Stimulated activated CD4-positive, alpha-beta T cell treated with anti-CD3 and anti-CD28 coated beads, Interleukin-2, amount 100 ng/mL, for 24 hours (primary cell): ENCODE results near the gene P4HA2.
"Not testable (repeated sequence)": the region's sequence is repeated elsewhere in the genome, so short reads cannot be mapped to it uniquely, and the experiment has no call there.

Experiments
- DNase-seq, 2 donors: peaks; one replicate each; pipeline ENCODE4 v3.0.0-alpha.2; 2020

P4HA2 gene

DNA sequence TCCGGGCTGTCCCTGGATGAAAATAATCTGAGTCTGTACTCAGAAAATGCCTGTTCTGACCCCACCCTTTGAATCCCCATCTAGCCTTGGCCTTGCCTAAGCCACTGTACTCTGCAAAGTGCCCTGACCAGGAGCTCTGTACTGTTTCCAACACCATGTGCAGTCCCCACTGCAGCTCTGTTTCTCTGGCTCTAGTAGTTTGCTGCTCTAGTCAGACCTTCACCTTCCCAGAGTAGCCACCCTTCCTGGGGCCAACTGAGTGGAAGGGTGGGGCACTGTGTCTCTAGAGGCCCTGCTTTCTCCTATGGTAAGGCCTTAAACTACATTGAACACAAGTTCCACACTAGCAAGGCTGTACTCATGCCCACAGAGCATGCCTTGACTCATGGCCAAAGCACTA is 31.9 kb downstream of the P4HA2 start:
- no peak for DNase-seq

DNA sequence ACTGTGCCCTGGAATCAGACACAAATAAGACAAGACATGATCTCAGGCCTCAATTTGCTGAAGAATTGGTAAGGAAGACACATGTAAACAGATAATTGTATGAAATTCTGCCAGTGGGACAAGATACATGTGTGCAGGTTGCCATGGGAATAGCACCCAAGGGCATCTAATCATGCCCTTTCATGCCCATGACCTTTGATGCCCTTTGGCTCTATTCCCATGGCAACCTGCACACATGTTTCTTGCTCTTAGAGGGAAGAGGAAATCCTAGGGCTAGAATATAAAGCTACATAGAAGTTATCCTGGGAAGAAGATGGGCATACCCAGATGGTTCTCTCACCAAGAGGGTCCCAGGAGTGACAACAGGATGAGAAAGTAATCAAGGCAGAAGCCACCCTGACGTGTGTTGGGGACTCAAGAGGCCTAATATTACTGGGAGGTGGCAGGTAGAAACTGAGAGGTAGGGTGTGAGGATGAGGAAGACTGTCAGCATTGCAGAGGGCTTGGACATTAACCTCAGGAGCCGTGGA is 34.4 kb downstream of the P4HA2 start:
- DNase-seq = no peak

DNA sequence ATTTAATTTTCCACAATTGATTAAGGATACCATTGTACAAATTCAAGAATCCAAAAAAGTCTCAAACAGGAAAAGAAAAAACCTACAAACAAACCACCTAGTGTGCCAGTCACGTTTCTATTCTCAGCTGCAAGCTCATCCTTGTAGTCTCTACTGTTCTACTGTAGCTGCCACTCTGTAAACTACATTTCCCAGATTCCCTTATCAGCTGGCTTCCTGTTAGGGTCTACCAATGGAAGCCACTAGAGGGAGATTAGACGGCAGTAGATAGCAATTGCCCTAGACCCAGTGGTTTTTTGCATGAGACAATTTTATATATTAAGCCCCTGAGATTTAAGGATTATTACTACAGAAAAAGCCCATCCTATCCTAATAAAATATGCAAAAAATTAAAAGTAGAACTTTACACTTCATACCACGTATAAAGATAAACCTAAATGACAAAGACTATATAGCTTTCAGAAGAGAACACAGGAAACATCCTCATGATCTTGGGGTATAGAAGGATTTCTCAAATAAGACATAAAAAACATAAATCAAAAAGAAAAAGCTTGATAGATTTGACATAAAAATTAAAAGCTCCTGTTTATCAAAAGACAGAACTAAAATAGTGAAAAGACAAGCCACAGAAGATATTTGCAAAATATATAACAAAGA is 37.4 kb downstream of the P4HA2 start:
- DNase-seq = no peak

DNA sequence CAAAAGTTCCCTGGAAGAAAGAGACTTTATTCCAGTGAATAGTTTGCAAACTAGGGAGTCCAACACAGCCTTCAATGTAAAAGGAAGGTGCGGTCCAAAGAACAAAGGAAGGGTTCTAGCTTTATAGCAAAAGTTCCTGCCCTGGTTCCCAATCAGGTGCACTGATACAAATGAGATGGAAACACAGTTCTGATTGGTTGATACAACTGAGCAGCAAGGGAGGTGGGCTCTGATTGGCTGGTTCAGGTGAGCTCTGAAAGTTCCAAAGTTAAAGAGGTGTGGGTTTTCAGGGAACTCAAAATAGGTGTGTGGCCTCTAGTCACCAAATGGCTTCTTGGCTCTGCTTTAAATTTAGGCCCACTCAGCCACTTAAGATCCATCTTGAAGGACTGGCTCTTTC is 43.1 kb downstream of the P4HA2 start:
- no peak for DNase-seq

DNA sequence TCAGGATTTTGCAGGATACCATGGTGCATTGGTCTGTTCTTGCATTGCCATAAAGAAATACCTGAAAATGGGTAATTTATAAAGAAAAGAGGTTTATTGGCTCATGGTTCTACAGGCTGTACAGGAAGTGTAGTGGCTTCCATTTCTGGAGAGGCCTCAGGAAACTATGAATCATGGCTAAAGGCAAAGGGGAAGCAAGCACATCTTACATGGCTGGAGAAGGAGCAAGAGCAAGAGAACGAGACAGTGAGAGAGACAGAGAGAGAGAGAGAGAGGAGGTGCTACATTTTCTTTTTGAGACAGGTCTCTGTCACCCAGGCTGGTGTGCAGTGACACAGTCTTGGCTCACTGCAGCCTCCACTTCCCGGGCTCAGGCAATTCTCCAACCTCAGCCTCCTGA is 43.9 kb downstream of the P4HA2 start:
- no peak for DNase-seq

DNA sequence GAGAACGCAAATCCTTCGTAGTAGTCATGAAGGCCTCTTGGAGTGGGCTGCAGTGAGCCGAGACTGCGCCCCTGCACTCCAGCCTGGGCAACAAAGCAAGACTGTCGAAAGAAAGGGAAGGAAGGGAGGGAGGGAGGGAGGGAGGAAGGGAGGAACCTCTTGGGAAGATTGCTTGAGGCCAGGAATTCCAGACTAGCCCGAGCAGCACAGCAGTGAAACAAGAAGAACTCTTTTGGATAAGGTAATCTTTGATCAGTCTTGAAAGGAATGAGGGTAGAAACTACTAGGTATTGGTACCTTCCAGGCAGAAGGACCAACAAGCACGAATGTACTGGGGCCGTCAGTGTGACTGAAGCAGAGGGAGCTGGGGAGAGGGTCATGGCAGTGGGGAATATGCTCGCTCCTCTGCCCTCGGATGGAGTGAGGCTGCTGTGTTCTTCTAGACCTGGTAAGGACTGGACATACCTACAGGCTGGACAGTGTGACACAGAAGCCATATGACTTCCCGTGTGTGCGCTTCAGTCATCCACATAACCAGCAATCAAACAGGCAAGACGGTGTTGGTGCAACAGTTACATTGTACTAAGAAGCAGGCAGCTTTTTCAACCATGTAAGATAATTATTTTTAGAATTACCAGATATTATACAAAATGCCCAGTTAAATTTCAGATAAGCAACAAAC is 45.2 kb downstream of the P4HA2 start:
- no peak for DNase-seq

DNA sequence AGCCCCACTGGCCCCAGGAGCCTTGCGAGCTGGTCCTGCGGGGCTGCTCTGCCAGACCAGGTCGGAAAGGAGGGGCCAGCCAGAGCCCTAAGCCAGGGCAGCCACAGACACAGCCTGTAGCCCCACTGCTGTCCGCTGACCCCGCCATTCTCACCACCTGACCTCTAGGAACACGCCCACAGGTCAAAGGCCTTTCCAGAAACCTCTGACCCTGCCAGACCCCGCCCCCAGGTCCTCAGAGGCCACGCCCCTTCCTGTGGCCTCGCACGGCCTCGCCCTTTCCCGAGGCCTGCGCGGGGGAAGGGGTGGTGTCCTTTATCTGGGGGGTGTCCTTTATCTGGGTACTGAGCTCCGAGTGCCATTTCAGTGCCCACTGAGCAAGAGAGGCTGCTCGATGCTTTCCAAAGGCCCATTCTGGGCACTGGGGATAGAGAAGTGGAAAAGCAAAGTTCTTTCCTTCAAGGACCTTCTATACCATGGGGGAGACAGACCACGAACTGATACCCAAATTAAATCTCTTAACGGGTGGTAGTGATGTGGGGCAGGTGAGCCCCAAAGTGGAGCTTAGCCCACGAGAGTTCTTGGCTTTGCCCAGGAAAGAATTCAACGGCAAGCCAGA is 46.5 kb downstream of the P4HA2 start:
- no peak for DNase-seq

DNA sequence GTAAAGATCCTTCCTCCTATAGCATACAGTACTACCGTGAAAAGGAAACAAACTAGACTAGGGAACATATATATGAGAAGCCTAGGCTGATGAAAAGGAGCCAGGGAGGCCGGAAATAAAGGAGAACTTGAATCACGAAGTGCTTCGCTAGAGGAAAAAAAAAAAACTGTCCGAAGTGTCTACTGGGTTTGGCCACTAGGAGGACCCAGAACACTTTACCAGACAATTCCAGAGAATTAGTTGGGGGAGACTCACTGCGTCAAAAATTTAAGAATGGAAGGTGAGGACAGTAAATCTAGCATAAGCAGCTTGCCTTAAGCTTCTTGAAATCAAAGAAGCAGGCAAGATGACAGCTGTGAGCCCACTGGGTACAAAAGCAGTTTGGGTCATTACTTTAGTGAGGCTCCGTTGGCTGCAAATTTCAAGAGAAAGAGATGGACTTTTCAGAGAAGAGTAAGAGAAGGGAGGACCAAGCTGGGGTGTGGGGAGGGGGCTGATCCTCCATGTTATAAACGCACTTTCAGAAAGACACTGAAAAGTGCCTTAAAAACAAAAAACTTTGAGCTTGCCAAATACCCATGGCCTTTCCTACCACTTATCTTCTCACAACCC is 47.4 kb downstream of the P4HA2 start:
- DNase-seq = no peak

DNA sequence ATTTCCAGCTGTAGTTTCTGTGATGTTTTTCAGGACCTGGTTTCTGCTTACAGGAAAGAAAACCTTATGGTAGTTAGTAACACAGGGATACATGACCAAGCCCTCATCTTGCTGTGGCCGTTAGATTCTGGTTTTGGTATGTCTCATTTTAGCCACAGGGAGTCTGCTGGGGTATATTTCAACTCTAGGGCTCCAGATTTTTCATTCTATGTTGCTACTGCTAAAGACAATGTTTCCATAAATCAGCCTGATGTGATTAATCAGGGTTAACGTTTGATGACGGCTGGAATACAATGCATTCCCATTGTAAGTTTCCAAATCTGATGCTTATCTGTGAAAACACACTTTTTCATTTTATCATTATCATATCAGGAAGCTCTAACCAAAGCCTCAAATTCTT is 48.2 kb downstream of the P4HA2 start:
- no peak for DNase-seq

DNA sequence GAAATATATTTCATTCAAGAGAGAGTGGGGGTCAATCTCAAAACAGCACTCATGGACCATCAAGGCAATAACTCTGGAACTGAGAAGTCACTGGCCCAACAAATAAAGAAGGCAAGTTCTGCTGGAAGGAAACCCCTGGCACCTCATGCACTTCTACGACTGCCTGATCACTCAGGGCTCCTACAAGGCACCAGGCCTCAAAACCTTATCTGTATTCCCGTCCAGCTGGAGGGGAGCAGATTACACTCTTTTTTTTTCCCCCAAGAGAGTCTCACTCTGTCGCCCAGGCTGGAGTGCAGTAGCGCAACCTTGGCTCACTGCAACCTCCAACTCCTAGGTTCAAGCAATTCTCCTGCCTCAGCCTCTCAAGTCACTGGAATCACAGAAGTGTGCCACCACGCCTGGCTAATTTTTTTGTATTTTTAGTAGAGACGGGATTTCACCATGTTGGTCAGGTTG is 49.9 kb downstream of the P4HA2 start:
- DNase-seq = no peak

DNA sequence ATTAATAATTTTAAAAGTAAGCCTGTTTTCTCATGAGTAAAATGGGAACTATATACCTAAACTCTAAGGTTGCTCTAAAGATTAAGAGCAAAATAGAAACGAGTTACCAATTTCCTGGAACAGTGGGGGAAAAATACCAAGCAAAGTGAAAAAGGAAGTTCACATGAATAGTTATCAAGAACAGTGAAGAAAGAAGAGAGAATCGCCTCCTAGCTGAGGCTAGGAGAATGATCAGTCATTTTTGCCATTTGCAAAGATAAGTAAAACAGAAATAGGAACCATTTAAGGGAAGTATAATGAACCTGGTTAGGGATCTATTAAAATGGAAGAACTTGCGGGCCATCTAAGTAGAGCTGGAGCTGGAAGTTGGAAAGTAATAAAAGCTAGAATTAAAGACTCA is 50.7 kb downstream of the P4HA2 start:
- no peak for DNase-seq

DNA sequence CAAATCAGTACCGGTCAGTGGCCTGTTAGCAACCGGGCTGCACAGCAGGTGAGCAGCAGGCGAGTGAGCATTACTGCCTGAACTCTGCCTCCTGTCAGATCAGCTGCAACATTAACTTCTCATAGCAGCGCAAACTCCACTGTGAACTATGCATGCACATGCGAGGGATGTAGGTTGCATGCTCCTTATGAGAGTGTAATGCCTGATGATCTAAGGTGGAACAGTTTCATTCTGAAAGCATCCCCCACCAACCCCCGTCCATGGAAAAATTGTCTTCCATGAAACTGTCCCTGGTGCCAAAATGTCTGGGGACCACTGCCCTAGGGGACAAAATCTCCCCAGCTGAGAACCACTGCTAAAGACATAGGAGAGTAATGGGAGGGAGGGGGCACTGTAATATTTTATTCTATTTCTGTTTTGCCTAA is 51.1 kb downstream of the P4HA2 start:
- peak in 1 of 2 donors; percentile 14 for DNase-seq

DNA sequence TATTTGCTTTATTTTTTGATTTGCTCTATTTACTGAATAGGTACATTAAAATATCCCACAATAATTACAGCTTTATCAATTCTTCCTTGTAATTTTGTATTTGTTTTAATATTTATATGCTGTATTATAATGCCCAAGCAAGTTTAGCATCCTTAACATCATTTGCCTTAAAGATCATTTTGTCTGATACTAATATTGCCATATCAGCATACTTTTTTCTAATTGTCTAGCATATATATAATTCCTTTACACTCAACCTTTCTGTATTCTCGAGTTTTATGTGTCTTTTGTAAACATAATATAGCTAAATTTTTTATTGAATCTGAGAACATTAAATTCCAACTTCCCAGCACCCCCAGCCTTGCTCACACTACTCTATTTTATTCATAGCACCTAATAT is 64.7 kb downstream of the P4HA2 start:
- DNase-seq = no peak

DNA sequence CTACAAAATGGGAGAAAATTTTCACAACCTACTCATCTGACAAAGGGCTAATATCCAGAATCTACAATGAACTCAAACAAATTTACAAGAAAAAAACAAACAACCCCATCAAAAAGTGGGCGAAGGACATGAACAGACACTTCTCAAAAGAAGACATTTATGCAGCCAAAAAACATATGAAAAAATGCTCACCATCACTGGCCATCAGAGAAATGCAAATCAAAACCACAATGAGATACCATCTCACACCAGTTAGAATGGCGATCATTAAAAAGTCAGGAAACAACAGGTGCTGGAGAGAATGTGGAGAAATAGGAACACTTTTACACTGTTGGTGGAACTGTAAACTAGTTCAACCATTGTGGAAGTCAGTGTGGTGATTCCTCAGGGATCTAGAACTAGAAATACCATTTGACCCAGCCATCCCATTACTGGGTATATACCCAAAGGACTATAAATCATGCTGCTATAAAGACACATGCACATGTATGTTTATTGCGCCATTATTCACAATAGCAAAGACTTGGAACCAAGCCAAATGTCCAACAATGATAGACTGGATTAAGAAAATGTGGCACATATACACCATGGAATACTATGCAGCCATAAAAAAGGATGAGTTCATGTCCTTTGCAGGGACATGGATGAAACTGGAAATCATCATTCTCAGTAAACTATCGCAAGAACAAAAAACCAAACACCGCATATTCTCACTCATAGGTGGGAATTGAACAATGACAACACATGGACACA is 65.9 kb downstream of the P4HA2 start:
- not testable (repeated sequence) for DNase-seq

DNA sequence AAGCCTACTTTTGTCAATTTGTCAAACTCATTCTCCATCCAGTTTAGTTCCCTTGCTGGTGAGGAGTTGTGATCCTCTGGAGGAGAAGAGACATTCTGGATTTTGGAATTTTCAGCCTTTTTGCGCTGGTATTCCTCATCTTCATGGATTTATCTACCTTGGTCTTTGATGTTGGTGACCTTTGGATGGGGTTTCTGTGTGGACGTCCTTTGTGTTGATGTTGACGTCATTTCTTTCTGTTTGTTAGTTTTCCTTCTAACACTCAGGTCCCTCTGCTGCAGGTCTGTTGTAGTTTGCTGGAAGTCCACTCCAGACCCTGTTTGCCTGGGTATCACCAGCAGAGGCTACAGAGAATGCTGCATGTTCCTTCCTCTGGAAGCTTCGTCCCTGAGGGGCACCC is 71.2 kb downstream of the P4HA2 start:
- no peak for DNase-seq

DNA sequence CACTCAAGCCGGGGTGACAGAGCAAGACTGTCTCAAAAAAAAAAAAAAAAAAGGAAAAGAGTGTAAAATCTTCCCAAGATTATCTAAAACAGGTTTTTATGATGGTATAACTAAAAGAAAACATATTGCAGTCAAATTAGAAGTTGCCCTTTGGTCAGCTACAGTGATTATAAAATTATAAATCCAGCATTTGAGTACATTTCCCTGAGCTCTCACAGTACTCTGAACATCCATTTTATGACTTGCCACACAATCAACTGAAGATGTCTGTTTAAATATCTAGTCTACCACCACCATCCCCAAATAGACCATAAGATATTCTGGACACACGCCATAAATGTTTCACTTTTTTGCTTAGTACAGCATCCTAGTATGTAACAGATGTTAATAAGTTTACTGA is 77.1 kb downstream of the P4HA2 start:
- no peak for DNase-seq

DNA sequence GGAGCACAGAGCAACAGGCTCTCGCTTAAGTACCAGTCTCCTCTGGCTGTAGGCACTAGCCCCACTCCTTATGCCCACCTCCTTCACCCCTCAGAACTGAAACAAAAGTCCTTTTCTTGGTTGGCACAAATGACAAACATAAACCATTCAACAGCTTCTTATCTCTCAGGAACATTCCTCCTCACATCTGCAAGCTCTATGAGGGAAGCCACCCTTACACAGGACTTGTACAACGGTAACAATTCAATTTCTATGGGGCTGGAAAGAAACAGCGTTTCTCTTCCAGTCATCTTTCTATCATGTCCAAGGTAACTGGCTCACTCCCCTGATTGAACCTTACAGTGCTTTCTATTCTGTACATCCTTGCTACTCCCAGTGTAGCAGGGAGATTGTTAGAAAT is 80.0 kb downstream of the P4HA2 start:
- DNase-seq = no peak

DNA sequence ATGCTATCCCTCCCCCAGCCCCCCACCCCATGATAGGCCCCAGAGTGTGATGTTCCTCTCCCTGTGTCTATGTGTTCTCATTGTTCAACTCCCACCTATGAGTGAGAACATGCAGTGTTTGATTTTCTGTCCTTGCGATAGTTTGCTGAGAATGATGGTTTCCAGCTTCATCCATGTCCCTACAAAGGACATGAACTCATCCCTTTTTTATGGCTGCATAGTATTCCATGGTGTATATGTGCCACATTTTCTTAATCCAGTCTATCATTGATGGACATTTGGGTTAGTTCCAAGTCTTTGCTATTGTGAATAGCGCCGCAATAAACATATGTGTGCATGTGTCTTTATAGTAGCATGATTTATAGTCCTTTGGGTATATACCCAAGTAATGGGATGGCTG is 82.3 kb downstream of the P4HA2 start:
- not testable (repeated sequence) for DNase-seq

DNA sequence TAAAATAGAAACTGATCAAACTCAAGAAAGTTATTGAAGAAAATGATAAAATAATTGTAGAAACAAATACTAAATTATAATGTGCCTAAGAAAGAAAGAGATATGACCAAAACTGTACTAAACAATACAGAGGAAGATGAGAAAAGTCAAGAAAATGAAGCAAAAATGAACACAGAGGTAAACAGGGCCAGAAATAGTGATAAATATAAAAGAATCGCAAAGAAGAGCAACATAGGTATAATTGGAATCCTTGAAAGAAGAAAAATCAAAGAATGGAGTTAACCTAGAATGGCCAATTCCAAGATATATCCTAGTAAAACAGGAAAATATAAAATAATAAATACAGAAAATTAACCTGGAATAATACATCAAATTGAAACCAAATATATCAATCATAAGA is 84.5 kb downstream of the P4HA2 start:
- no peak for DNase-seq

DNA sequence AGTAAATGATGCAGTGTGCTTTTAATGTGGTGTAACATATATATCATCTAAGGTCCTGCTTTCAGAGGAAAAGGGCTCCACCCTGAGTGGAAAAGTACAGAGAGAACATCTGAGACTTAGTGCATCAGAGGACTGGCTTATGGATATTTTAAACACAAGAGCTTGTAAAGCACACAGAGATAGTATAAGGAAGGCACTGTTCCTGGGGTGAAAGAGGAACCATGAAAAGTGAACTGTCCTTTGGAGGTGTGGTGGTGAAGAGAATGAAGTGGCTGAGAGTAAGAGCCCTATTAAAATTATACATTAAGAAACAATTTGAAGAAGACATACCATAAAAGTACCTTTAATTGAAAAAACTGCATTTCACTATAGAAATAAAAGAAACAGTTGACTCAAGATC is 85.2 kb downstream of the P4HA2 start:
- no peak for DNase-seq
